ENCODE results near the gene GLI3.

- no peak for TF ChIP-seq CTCF (IDR thresholded peaks at IDR 0.05; ENCODE audit: borderline replicate concordance, extremely low read depth, low read length, poor library complexity, severe bottlenecking)
- no peak for TF ChIP-seq EZH2 (IDR thresholded peaks at IDR 0.05; ENCODE audit: borderline replicate concordance, low read depth, low read length, severe bottlenecking)
Measured at GRCh38 chr7:42095791-42096190, 141.2 kb downstream of the GLI3 start.

Measured in DND-41 (cell line).